Astrocyte (in vitro differentiated cells and primary cell): ENCODE measurements around the gene KCNJ16. TPM values are rescaled to one million over a fixed set of nuclear protein-coding genes. Genes with fewer than 3 reads are reported as not detected.

ENCODE experiments used
- DNase-seq: peaks from one replicate; pipeline ENCODE4 v3.0.0-alpha.2; 2010; ENCODE audit warnings: low read depth
- FAIRE-seq: peaks from 2 replicates; lab custom pipeline; 2011; peaks lifted over from hg19 to GRCh38; lab: Jason Lieb, UNC
- H2AFZ ChIP-seq: 2 replicates; pipeline ENCODE4 v1.6.0; 2012; ENCODE audit warnings: low read depth, low read length, inconsistent platforms
- H3K27ac ChIP-seq: 2 replicates; pipeline ENCODE4 v1.5.1; 2011; ENCODE audit warnings: low read depth, low read length, inconsistent platforms
- H3K27me3 ChIP-seq: 2 replicates; pipeline ENCODE4 v1.6.0; 2011; ENCODE audit warnings: low read length, inconsistent platforms; ENCODE audit not compliant: insufficient read depth
- H3K36me3 ChIP-seq: 2 replicates; pipeline ENCODE4 v1.5.1; 2011; ENCODE audit warnings: low read length, inconsistent platforms; ENCODE audit not compliant: insufficient read depth
- H3K4me1 ChIP-seq: 2 replicates; pipeline ENCODE4 v1.5.1; 2011; ENCODE audit warnings: low read length, inconsistent platforms; ENCODE audit not compliant: insufficient read depth
- H3K4me2 ChIP-seq: 2 replicates; pipeline ENCODE4 v1.6.0; 2012; ENCODE audit warnings: low read length, inconsistent platforms
- H3K4me3 ChIP-seq: 2 replicates; pipeline ENCODE4 v1.5.1; 2011; ENCODE audit warnings: low read depth, mild to moderate bottlenecking, low read length, inconsistent platforms; ENCODE audit not compliant: insufficient read depth
- H3K79me2 ChIP-seq: 2 replicates; pipeline ENCODE4 v1.6.0; 2012; ENCODE audit warnings: mild to moderate bottlenecking, low read length, inconsistent platforms; ENCODE audit not compliant: insufficient read depth
- H3K9ac ChIP-seq: 2 replicates; pipeline ENCODE4 v1.6.0; 2012; ENCODE audit warnings: mild to moderate bottlenecking, low read length, inconsistent platforms
- H3K9me3 ChIP-seq: 2 replicates; pipeline ENCODE4 v1.5.1; 2012; ENCODE audit warnings: low read depth, mild to moderate bottlenecking, low read length, inconsistent platforms; ENCODE audit not compliant: insufficient read depth
- H4K20me1 ChIP-seq: 2 replicates; pipeline ENCODE4 v1.6.0; 2012; ENCODE audit warnings: low read length, inconsistent platforms; ENCODE audit not compliant: insufficient read depth
- H3K27ac Mint-ChIP-seq: one replicate; pipeline ENCODE4 v1.8.0; 2021; ENCODE audit warnings: mild to moderate bottlenecking, mixed read lengths; ENCODE audit not compliant: unreplicated experiment
- H3K27me3 Mint-ChIP-seq: one replicate; pipeline ENCODE4 v1.8.0; 2021; ENCODE audit warnings: low read depth, mixed read lengths; ENCODE audit not compliant: unreplicated experiment
- H3K36me3 Mint-ChIP-seq: one replicate; pipeline ENCODE4 v1.8.0; 2021; ENCODE audit warnings: low read depth, mixed read lengths; ENCODE audit not compliant: unreplicated experiment
- H3K4me1 Mint-ChIP-seq: one replicate; pipeline ENCODE4 v1.8.0; 2021; ENCODE audit warnings: low read depth, mixed read lengths; ENCODE audit not compliant: unreplicated experiment
- H3K4me3 Mint-ChIP-seq: one replicate; pipeline ENCODE4 v1.8.0; 2021; ENCODE audit warnings: mild to moderate bottlenecking, moderate library complexity, mixed read lengths; ENCODE audit not compliant: unreplicated experiment
- H3K9me3 Mint-ChIP-seq: one replicate; pipeline ENCODE4 v1.8.0; 2021; ENCODE audit warnings: mild to moderate bottlenecking, mixed read lengths; ENCODE audit not compliant: unreplicated experiment
- CTCF ChIP-seq: IDR thresholded peaks from 2 replicates; pipeline ENCODE4 v1.5.1; 2011; ENCODE audit warnings: low read depth, mild to moderate bottlenecking, inconsistent platforms, low read length, moderate library complexity; ENCODE audit not compliant: insufficient read depth
- EZH2 ChIP-seq: IDR thresholded peaks from 2 replicates; pipeline ENCODE4 v1.6.1; 2012; ENCODE audit warnings: mild to moderate bottlenecking, low read length, inconsistent platforms; ENCODE audit not compliant: insufficient read depth
- total RNA-seq: library from RNA; stranded (reverse); gene quantifications from 2 replicates; pipeline ENCODE4 v1.2.1, GENCODE V29; 2021

KCNJ16 gene
- total RNA-seq, 1 donor from 2014 or later = 0.73 TPM

DNA sequence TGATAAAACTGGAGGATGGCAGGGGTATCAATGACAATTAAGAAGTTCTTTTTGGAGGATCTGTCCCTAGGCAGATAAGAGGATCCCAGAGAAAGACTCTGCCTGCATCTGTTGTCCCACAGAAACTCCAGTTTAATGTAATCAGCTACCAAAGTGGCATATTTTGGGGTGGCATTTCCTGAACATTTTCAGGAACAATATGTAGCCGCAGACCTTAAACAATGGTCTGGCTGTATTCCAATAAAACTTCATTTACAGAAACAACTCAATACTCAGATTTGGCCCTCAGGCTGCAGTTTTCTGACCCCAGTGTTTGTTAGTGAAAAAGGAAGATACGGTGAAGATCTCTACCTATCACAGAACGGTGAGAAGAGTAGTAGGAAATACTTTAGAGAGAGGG, 46.1 kb downstream of the KCNJ16 start:
- FAIRE-seq = no peak
- Histone ChIP-seq H3K9me3 (no peaks in the 10 kb centered on the region), H2AFZ (no peak overlapping the region)

DNA sequence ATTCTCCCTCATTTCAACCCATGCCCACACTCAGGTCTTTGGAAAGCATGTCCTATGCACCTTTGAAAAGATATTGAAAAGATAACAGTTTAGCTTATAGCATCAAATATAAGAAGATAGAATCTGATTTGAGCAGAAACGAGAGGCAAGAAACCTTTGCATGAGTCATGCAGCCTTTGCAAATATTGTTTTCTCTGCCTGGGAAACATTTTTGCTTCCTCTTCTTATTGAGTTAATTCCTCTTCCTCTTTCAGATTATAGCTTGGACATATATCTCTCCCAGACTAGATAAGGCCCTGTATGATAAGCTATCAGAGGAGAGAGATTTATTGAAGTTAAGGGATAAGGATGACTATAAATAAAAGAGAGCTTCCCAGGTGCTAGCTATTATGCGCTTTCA, 48.2 kb downstream of the KCNJ16 start:
- Histone ChIP-seq H2AFZ (no peak overlapping the region), H3K27ac (no peak overlapping the region), H3K4me1 (no peaks in the 10 kb centered on the region), H4K20me1 (no peaks in the 10 kb centered on the region), H3K36me3 (no peaks in the 10 kb centered on the region), H3K9me3 (no peaks in the 10 kb centered on the region), H3K9ac (no peak overlapping the region), H3K79me2 (no peaks in the 10 kb centered on the region), H3K27me3 (no peaks in the 10 kb centered on the region), H3K4me3 (no peak overlapping the region), H3K4me2 (no peak overlapping the region)
- peaks cover 1% of the 10 kb centered on the region for H3K9me3 Mint-ChIP-seq
- no peak overlapping the region for H3K27ac Mint-ChIP-seq
- no peak overlapping the region for H3K4me3 Mint-ChIP-seq
- FAIRE-seq (no peak), DNase-seq (no peak)
- H3K4me1 Mint-ChIP-seq = peaks cover 4% of the 10 kb centered on the region
- TF ChIP-seq EZH2 = no peak
- no peak for TF ChIP-seq CTCF
- no peaks in the 10 kb centered on the region for H3K36me3 Mint-ChIP-seq
- no peaks in the 10 kb centered on the region for H3K27me3 Mint-ChIP-seq

More for the DNA sequence above, 46.1 kb downstream of the KCNJ16 start:
- H4K20me1 ChIP-seq = no peaks in the 10 kb centered on the region
- H3K4me3 ChIP-seq = no peak overlapping the region
- Mint-ChIP-seq H3K27ac (no peak overlapping the region), H3K36me3 (no peaks in the 10 kb centered on the region), H3K27me3 (no peaks in the 10 kb centered on the region), H3K4me1 (peaks cover 4% of the 10 kb centered on the region), H3K4me3 (no peak overlapping the region), H3K9me3 (no peaks in the 10 kb centered on the region)
- no peaks in the 10 kb centered on the region for H3K79me2 ChIP-seq
- no peak overlapping the region for H3K27ac ChIP-seq
- H3K4me1 ChIP-seq = no peaks in the 10 kb centered on the region
- H3K36me3 ChIP-seq = no peaks in the 10 kb centered on the region
- H3K27me3 ChIP-seq = no peaks in the 10 kb centered on the region
- no peak overlapping the region for H3K9ac ChIP-seq
- H3K4me2 ChIP-seq = no peak overlapping the region
- no peak for DNase-seq
- TF ChIP-seq EZH2 = no peak
- TF ChIP-seq CTCF = no peak

- no peak overlapping the region for H3K27ac ChIP-seq
- H3K9me3 Mint-ChIP-seq = peaks cover 1% of the 10 kb centered on the region
- no peak overlapping the region for H2AFZ ChIP-seq
Measured at GRCh38 chr17:70124723-70125122, 49.7 kb downstream of the KCNJ16 start.

More at GRCh38 chr17:70124723-70125122, 49.7 kb downstream of the KCNJ16 start:
- no peaks in the 10 kb centered on the region for H3K36me3 Mint-ChIP-seq
- Histone ChIP-seq H3K4me1 (no peaks in the 10 kb centered on the region), H3K9ac (no peak overlapping the region), H3K4me2 (no peak overlapping the region), H3K9me3 (no peaks in the 10 kb centered on the region), H3K79me2 (no peaks in the 10 kb centered on the region), H3K27me3 (no peaks in the 10 kb centered on the region), H3K36me3 (no peaks in the 10 kb centered on the region), H4K20me1 (no peaks in the 10 kb centered on the region), H3K4me3 (no peak overlapping the region)
- TF ChIP-seq CTCF = no peak
- TF ChIP-seq EZH2 = no peak
- FAIRE-seq (no peak), DNase-seq (no peak)
- no peak overlapping the region for H3K27ac Mint-ChIP-seq
- H3K4me1 Mint-ChIP-seq = peaks cover 4% of the 10 kb centered on the region
- no peaks in the 10 kb centered on the region for H3K27me3 Mint-ChIP-seq
- no peak overlapping the region for H3K4me3 Mint-ChIP-seq
